Thyroid gland (tissue), 4 donors: ENCODE data around the gene CERKL. TPM values are rescaled to one million over a fixed set of nuclear protein-coding genes. Genes with fewer than 3 reads are reported as not detected.

Experiments used
- DNase-seq, 2 donors: peaks; one replicate each; pipeline ENCODE4 v3.0.0-alpha.2; 2019
- H3K27ac ChIP-seq, 3 donors: fragments of 200-600 bp; sonication (generic); 1 replicate in 2 of 3; 2 replicates in 1 of 3; pipeline ENCODE4 v1.5.1; 2016 to 2019; ENCODE audit warnings: mild to moderate bottlenecking in 1 of 3, moderate library complexity in 1 of 3
- H3K27me3 ChIP-seq: fragments of 200-600 bp; sonication (generic); one replicate; pipeline ENCODE4 v1.5.1; 2019
- H3K36me3 ChIP-seq, 2 donors: fragments of 200-600 bp; sonication (generic); one replicate each; pipeline ENCODE4 v1.5.1; 2016 to 2019
- H3K4me1 ChIP-seq, 2 donors: fragments of 200-600 bp; sonication (generic); one replicate each; pipeline ENCODE4 v1.5.1; 2017 to 2019
- H3K4me3 ChIP-seq, 3 donors: fragments of 200-600 bp; sonication (generic); replicated peaks in 1 of 3; 1 replicate in 2 of 3; 2 replicates in 1 of 3; pipeline ENCODE4 v1.5.1; 2016; ENCODE audit warnings: mild to moderate bottlenecking in 1 of 3
- H3K9me3 ChIP-seq: fragments of 200-600 bp; sonication (generic); one replicate; pipeline ENCODE4 v1.5.1; 2017
- CTCF ChIP-seq, 6 experiments: fragments of 200-600 bp in 3 of 6; fragments of 450-650 bp in 3 of 6; sonication (generic) in 3 of 6; IDR thresholded peaks; one replicate each; pipeline ENCODE4 v1.5.1; 2016 to 2019; ENCODE audit warnings: antibody characterized with exemption in 6 of 6, mild to moderate bottlenecking in 2 of 6, inconsistent platforms in 1 of 6, moderate library complexity in 1 of 6
- POLR2A ChIP-seq, 2 donors: fragments of 450-650 bp; IDR thresholded peaks; one replicate each; pipeline ENCODE4 v1.6.1; 2017; ENCODE audit warnings: antibody characterized with exemption in 2 of 2, mild to moderate bottlenecking in 2 of 2, moderate library complexity in 1 of 2
- WGBS, 2 donors: methylation state at CpG; one replicate each; pipeline ENCODE4 v1.1.5; 2017; 5-methylcytosine and 5-hydroxymethylcytosine counted together
- intact Hi-C: fragments of 100-400 bp; cut with DNase I; formaldehyde crosslinking; loops from one replicate; pipeline ENCODE4 v1.15.1; 2023
- total RNA-seq, 4 donors: library from RNA; depleted of rRNA; stranded (reverse); fragments of >200 nt; gene quantifications; one replicate each; pipeline ENCODE4 v1.2.3, GENCODE V29; 2016

Gene CERKL
- total RNA-seq, 4 donors from 2014 or later, result not detected

- no peak for DNase-seq
- H3K4me1 ChIP-seq, result no peaks in the 10 kb centered on the region
- WGBS, 2 donors, result 97 to 98% methylated on average over 1 of the region's 1 CpG
- H3K9me3 ChIP-seq, result no peaks in the 10 kb centered on the region
- no peaks in the 10 kb centered on the region for H3K36me3 ChIP-seq
- intact Hi-C loops, result no loop called here
- TF ChIP-seq POLR2A (IDR thresholded peaks at IDR 0.05) (no peak), CTCF (IDR thresholded peaks at IDR 0.05) (no peak)
- H3K27me3 ChIP-seq, result no peaks in the 10 kb centered on the region
- no peak overlapping the region for H3K4me3 ChIP-seq
- no peak overlapping the region for H3K27ac ChIP-seq
These were observed 54.9 kb downstream of the CERKL start for GRCh38 chr2:181602017-181602416.

DNA sequence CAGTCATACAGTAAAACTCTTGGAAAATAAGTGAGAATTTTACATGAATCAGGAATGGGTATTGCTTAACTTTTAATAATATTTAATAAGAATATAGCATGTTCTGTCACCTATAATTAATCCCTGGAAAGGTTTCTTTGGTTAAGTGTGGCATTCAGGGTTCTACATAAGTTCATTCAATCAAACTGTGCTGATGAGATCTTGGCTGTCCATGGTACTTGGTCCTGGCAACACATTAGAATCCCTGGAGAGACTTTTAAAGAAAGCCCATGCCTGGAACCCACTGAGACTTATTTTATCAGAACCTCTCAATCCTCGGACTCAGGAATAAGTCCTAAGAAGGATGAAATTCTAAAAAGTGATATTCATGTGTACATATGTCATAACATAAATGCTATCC is 60.3 kb downstream of the CERKL start:
- Histone ChIP-seq H3K4me3 (no peak overlapping the region), H3K4me1 (no peaks in the 10 kb centered on the region), H3K27me3 (no peaks in the 10 kb centered on the region), H3K9me3 (no peaks in the 10 kb centered on the region), H3K27ac (no peak overlapping the region), H3K36me3 (no peaks in the 10 kb centered on the region)
- 81% methylated on average over 1 of the region's 1 CpG for WGBS, 2 donors
- DNase-seq, result no peak
- intact Hi-C loops, result no loop called here
- TF ChIP-seq POLR2A (IDR thresholded peaks at IDR 0.05) (no peak), CTCF (IDR thresholded peaks at IDR 0.05) (no peak)

- Histone ChIP-seq H3K27ac (no peak overlapping the region), H3K27me3 (no peaks in the 10 kb centered on the region), H3K4me1 (no peaks in the 10 kb centered on the region), H3K36me3 (no peaks in the 10 kb centered on the region), H3K4me3 (no peak overlapping the region), H3K9me3 (no peaks in the 10 kb centered on the region)
- intact Hi-C loops, result no loop called here
- no peak for TF ChIP-seq CTCF (IDR thresholded peaks at IDR 0.05)
- no peak for TF ChIP-seq POLR2A (IDR thresholded peaks at IDR 0.05)
- no peak for DNase-seq
- 82 to 87% methylated on average over 2 of the region's 2 CpGs for WGBS, 2 donors
These were observed 62.6 kb downstream of the CERKL start for GRCh38 chr2:181594322-181594721.

- Histone ChIP-seq H3K27ac (no peak overlapping the region), H3K4me3 (no peak overlapping the region), H3K9me3 (no peaks in the 10 kb centered on the region), H3K36me3 (no peaks in the 10 kb centered on the region), H3K27me3 (no peaks in the 10 kb centered on the region), H3K4me1 (no peaks in the 10 kb centered on the region)
- DNase-seq, result no peak
- intact Hi-C loops, result no loop called here
- WGBS, 2 donors, result 84 to 95% methylated on average over 2 of the region's 2 CpGs
- TF ChIP-seq CTCF (IDR thresholded peaks at IDR 0.05), result no peak
These were observed 67.1 kb downstream of the CERKL start for GRCh38 chr2:181589779-181590178.

DNA sequence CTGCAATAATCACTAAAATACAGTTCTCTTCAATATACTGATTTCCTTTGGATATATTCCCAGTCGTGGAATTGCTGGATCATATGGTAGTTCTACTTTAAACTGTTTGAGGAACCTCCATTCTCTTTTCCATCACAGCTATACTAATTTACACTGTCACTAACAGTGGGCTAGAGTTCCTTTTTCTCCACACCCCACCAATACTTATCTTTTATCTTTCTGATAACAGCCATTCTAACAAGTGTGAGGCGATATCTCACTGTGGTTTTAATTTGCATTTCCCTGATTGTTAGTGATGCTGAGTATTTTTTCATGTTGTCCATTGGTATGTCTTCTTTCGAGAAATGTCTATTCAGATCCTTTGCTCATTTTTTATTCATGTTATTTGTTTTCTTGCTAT is 68.4 kb downstream of the CERKL start:
- no peak for DNase-seq
- Histone ChIP-seq H3K36me3 (no peaks in the 10 kb centered on the region), H3K4me1 (no peaks in the 10 kb centered on the region), H3K9me3 (no peaks in the 10 kb centered on the region), H3K27me3 (no peaks in the 10 kb centered on the region), H3K27ac (no peak overlapping the region), H3K4me3 (no peak overlapping the region)
- TF ChIP-seq CTCF (IDR thresholded peaks at IDR 0.05), result no peak
- TF ChIP-seq POLR2A (IDR thresholded peaks at IDR 0.05), result no peak
- 90 to 91% methylated on average over 3 of the region's 3 CpGs for WGBS, 2 donors
- intact Hi-C loops, result no loop called here
